Psoas muscle (tissue), 8 donors: Measurements from ENCODE around the gene UBE2J2. TPM values are rescaled to one million over a fixed set of nuclear protein-coding genes. Genes with fewer than 3 reads are reported as not detected.
A peak's percentile ranks its signal among the peaks of the same experiment; 100 is the strongest.

Source experiments
- ATAC-seq, 4 donors: fragments of 200-7000 bp; cut with Tn5 transposase; one replicate each; pipeline ENCODE4 v1.9.1; 2020; ENCODE audit warnings: moderate library complexity in 3 of 4, mild to moderate bottlenecking in 2 of 4
- DNase-seq, 2 donors: peaks; one replicate each; pipeline ENCODE4 v3.0.0-alpha.2; 2020
- H3K27ac ChIP-seq: fragments of 200-600 bp; one replicate; pipeline ENCODE4 v1.8.0; 2022
- H3K27me3 ChIP-seq, 3 donors: fragments of 200-600 bp in 1 of 3; one replicate each; pipeline versions ENCODE4 v1.6.1 to v1.8.0; 2013 to 2022; ENCODE audit warnings: low read length in 2 of 3, mild to moderate bottlenecking in 2 of 3, moderate library complexity in 1 of 3; ENCODE audit not compliant: insufficient read depth in 3 of 3
- H3K36me3 ChIP-seq, 2 donors: fragments of 200-600 bp in 1 of 2; one replicate each; pipeline versions ENCODE4 v1.6.1 to v1.8.0; 2013 to 2022; ENCODE audit warnings: low read depth in 1 of 2, mild to moderate bottlenecking in 1 of 2, moderate library complexity in 1 of 2; ENCODE audit not compliant: insufficient read depth in 1 of 2
- H3K4me1 ChIP-seq: fragments of 200-600 bp; one replicate; pipeline ENCODE4 v1.8.0; 2022
- H3K4me3 ChIP-seq: fragments of 200-600 bp; one replicate; pipeline ENCODE4 v1.8.0; 2022; ENCODE audit warnings: mild to moderate bottlenecking
- H3K9me3 ChIP-seq: fragments of 200-600 bp; one replicate; pipeline ENCODE4 v1.8.0; 2022
- WGBS, 3 donors: extraction: QIAGEN DNeasy Blood & Tissue Kit; methylation state at CpG; one replicate each; pipeline versions ENCODE4 v1.1.6 to v1.1.7; 2013; 5-methylcytosine and 5-hydroxymethylcytosine counted together
- intact Hi-C, 2 donors: fragments of 100-400 bp; cut with DNase I; formaldehyde crosslinking; loops; one replicate each; pipeline versions ENCODE4 v1.11.0 to v1.14.2; 2022
- polyA plus RNA-seq, 3 donors: library from polyadenylated mRNA; stranded (reverse); fragments of 200-250 nt; gene quantifications; one replicate each; pipeline ENCODE4 v1.2.3, GENCODE V29; 2013
- total RNA-seq, 4 donors: library from RNA; stranded (reverse); fragmentation: NEBNext Ultra II Directional in 2 of 4; extraction: Animal tissue kit (Norgen Biotek cat#: 25700) in 2 of 4; gene quantifications; one replicate each; pipeline versions ENCODE4 v1.2.1 to v1.2.4, GENCODE V29; 2021 to 2023
- TF ChIP-seq, protein P1 (sequence below): fragments of 200-600 bp; IDR thresholded peaks from one replicate; pipeline ENCODE4 v1.8.0; 2022; ENCODE audit warnings: antibody characterized with exemption
- donor health status: healthy with polysubstance abuse.
- donor health status: DM: no; HTN: no; CAD: no; lungs with moderate emphysema.
- donor health status: Bipolar disorder and iron deficiency.
- donor health status: healthy.
- donor health status: DM: yes; HTN: yes; CAD: no.
- donor health status: DM: no; HTN: no; CAD: no.
- donor health status: DM: no; HTN: no; CAD: no.
- donor health status: DM: yes; HTN: yes; CAD: no.

The UBE2J2 gene
- total and polyA plus RNA-seq, 7 donors: 36.8 to 80.9 (median 44.9) TPM

DNA sequence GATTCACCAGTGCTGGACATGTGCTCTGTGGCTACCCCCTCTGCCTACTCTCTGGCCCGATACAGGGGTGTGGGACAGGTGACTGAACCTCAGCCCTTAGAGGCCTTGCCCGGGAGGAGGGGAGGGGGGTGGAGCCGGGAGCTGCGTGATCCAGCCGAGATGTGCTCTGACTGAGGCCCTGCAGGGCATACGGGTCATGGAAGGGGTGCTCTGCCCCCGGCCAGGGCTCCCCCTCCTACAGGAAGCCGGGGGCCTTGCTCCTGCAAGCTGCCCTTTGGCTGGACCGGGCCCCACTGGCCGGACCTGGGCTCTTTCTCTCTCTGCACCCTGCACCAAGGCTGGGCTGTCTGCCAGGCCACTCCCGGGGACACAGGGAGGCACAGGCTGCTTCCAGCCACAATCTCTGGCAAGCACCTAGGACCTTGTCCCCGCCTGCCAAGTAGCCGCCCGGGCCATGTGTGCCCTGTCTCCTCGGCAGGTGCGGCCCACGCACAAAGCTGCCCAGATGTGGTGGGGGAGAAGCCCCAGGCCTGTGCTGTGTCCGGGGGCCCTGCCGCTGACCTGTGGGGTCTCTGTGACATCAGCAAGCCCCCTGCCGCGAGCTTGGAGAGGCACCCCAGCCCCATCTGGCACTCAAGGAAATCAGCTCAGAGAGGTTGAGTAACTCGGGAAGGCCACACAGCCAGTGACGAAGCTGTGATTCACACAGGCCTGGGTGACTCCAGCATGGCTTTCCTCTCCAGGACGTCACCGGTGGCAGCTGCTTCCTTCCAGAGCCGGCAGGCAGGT, 8.1 kb upstream of the UBE2J2 start:
- no peaks in the 10 kb centered on the region for H3K9me3 ChIP-seq
- no peaks in the 10 kb centered on the region for H3K36me3 ChIP-seq
- intact Hi-C loops: no loop called here
- H3K4me3 ChIP-seq: no peak overlapping the region
- WGBS, 3 donors: 27 to 39% (median 30%) methylated on average over 23 to 26 of the region's 26 CpGs
- ATAC-seq: peak; percentile 58 to 80 (median 76)
- H3K4me1 ChIP-seq: no peaks in the 10 kb centered on the region
- DNase-seq: peak; percentile 50 to 80
- TF ChIP-seq, protein P1, sequence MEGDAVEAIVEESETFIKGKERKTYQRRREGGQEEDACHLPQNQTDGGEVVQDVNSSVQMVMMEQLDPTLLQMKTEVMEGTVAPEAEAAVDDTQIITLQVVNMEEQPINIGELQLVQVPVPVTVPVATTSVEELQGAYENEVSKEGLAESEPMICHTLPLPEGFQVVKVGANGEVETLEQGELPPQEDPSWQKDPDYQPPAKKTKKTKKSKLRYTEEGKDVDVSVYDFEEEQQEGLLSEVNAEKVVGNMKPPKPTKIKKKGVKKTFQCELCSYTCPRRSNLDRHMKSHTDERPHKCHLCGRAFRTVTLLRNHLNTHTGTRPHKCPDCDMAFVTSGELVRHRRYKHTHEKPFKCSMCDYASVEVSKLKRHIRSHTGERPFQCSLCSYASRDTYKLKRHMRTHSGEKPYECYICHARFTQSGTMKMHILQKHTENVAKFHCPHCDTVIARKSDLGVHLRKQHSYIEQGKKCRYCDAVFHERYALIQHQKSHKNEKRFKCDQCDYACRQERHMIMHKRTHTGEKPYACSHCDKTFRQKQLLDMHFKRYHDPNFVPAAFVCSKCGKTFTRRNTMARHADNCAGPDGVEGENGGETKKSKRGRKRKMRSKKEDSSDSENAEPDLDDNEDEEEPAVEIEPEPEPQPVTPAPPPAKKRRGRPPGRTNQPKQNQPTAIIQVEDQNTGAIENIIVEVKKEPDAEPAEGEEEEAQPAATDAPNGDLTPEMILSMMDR: no peak
- peaks cover 0 to 23% (median 4%) of the 10 kb centered on the region in 3 donors for H3K27me3 ChIP-seq
- no peak overlapping the region for H3K27ac ChIP-seq

DNA sequence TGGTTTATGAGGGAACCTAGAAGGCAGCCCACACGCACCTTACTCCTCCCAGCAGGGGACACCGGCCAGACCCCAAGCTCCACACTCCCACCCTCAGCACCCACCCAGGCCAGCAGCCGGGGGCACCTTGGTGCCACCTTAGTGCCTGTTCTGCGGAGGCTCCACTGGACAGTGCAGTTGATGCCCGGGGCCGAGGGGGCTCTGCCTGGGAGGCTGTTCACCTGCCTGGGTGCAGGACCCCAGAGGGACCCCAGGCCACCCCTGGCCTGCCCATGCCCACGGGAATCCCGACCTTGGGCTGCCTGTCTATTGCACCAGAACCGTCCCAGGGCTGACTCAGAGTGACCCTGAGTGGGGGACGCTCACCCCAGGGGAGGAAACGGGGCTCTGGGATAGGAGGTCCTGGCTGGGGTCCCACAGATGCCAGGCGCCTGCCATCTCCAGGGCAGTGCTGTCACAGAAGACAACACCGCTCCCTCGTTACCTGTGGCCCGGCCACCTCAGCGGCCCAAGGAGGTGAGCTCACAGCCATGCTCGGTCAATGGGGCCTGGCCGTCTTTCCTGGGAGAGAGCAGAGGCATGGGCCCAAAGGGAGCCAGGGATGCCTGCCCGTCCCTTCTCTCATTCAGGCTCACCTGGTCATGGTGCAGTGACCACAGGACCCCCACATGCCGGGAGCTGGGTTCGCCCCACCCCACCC, 7.3 kb upstream of the UBE2J2 start:
- Histone ChIP-seq H3K36me3 (no peaks in the 10 kb centered on the region), H3K27me3 (peaks cover 0 to 15% (median under 1%) of the 10 kb centered on the region in 3 donors), H3K4me3 (no peak overlapping the region), H3K27ac (no peak overlapping the region), H3K4me1 (no peaks in the 10 kb centered on the region), H3K9me3 (no peaks in the 10 kb centered on the region)
- ATAC-seq: no peak
- WGBS, 3 donors: 80 to 88% (median 87%) methylated on average over 20 to 21 of the region's 21 CpGs
- TF ChIP-seq, protein P1: no peak
- no peak for DNase-seq
- intact Hi-C loops: no loop called here

DNA sequence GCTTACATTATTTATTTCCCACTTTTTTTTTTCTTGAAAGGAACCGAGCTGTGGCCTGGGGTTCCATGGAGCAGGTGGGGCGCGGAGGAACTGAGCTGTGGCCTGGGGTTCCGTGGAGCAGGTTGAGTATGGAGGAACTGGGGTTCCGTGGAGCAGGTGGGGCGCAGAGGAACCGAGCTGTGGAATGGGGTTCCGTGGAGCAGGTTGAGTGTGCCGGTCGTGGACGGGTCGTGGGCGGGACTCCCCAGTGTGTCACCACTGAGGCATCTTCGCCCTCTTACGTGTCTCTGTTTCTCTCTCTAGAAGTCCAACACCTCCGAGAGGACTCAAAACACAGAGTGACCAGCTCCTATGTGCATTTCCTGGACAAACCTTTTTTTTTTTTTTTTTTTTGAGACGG, 5.4 kb upstream of the UBE2J2 start:
- no peaks in the 10 kb centered on the region for H3K36me3 ChIP-seq
- no peak for DNase-seq
- intact Hi-C loops: loop anchor here in 1 of 2 donors (10.0 kb wide), 1 partner anchor 244 kb away; no protein-coding TSS in a partner anchor
- TF ChIP-seq, protein P1: no peak
- no peak overlapping the region for H3K4me3 ChIP-seq
- no peak for ATAC-seq
- H3K9me3 ChIP-seq: no peaks in the 10 kb centered on the region
- H3K27me3 ChIP-seq: no peaks in the 10 kb centered on the region
- H3K4me1 ChIP-seq: peaks cover 9% of the 10 kb centered on the region
- no peak overlapping the region for H3K27ac ChIP-seq
- 90 to 91% (median 91%) methylated on average over 16 to 17 of the region's 17 CpGs for WGBS, 3 donors

DNA sequence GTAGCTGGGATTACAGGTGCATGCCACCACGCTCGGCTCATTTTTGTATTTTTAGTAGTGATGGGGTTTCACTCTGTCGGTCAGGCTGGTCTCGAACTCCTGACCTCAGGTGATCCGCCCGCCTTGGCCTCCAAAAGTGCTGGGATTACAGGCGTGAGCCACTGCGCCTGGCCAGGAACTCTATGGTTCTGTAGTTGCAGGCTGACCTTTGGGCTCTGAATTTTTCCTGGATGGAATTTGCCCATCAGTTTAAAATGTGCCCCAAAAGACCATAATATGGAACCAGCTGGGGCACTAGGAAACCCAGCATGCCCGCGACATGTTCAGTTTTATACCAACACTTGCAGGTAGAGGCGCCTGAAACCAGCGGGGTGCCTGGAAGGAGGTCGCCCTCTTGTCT, 5.0 kb upstream of the UBE2J2 start:
- peaks cover 9% of the 10 kb centered on the region for H3K4me1 ChIP-seq
- TF ChIP-seq, protein P1: no peak
- H3K4me3 ChIP-seq: no peak overlapping the region
- no peaks in the 10 kb centered on the region for H3K36me3 ChIP-seq
- DNase-seq: no peak
- H3K27ac ChIP-seq: no peak overlapping the region
- no peak for ATAC-seq
- H3K27me3 ChIP-seq: no peaks in the 10 kb centered on the region
- WGBS, 3 donors: 88 to 92% (median 90%) methylated on average over 13 of the region's 13 CpGs
- no peaks in the 10 kb centered on the region for H3K9me3 ChIP-seq
- intact Hi-C loops: loop anchor here in 1 of 2 donors (10.0 kb wide), 1 partner anchor 244 kb away; no protein-coding TSS in a partner anchor
